ENCODE measurements around the gene RIPK4.

The RIPK4 gene

DNA sequence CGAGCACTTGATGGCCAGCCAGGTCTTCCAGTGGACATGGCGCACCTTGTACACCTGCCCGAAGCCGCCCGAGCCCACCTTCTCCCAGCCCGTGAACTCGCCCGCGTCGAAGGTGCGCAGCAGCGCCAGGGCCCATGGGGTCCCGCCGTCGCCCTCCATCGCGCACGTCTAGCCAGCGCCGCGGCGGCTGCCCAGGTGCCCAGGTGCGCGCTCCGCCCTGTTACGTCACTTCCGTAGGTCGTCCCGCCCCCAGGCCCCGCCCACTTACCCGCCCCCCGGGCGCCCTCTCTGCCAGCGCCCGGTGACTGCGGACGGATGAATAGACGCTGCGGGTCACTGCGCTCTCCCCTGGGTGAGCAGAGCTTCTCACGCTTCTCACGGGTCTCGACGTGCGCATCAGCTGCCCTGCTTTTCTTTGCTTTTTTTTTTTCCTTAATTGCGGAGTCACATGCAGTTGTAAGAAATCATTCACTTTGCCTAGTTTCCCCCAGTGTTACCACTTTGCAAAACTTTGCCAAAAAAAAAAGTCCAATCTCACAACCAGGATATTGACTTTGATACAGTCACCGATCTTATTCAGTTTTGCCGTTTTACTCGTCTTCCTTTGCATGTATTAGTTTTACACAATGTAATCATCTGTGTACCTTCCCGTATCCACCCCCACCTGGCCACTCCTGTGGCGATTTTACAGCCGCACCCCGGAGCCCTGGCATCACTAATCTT, at the start of gene RIPK4:
TSS of gene RIPK4 (minus strand) at position 170 of the 723 bp plus-strand sequence. CDS start at position 159, 11 bp downstream.
- peak; percentile 93 for DNase-seq

DNA sequence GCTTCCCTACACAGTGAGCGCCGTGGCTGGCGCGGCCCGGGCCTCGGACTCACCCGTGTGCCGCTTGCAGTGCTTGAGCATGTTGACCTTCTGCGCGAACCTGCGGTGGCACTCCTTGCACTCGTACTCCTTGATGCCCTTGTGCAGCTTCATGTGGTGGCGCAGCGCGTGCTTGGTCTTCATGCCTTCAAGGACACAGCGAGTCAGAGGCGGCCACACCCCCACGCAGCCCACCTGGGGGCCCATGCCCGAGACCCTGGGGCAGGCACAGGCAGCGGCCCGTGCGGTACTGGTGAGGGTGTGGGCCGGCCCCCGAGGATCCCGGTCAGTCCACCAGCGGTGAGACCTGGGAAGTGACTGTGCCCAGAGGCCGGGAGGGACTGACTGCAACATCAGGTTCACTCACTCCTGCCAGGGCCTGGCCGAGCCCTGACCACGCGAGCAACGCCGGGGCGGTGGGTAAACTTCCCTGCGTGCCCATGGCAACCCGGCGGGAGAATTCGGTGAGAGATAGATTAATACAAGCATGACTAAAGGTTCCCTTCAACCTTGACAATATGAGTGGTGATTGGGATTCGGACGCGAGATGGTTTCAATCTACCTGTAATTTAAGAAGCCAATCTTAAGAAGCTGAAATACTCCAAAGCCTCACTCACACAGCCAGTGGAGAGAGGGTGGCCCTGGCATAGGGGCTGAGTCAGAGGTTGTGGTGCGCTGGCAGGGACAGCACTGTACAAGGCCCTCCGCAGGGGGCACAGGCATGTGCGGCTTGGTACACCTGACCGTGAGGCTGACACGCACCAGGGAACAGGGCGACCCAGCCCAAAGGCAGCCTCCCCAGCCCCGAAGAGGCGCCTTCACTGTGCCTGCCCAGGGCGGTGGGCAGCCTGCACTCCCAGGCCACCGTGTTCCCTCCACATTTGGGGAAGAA, 49.1 kb upstream of the RIPK4 start:
- no peak for DNase-seq

DNA sequence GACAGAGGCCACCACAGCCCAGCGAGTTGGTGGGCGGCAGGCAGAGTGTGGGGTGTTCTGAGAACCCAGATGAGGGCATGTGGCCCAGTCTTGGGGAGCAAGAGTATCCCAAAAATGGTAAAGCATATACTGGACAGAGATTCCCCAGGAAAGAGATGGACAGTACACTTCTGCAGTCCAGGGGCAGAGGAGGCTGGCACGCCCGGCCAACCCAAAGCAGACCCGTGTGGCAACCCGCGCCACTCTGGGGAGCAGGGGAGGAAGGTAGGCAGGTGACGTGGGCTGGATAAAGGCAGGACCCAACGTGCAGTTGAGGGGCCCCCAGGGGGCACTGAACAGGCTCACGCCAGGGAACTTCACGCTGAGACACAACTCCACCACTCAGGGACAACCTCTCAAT, 46.4 kb upstream of the RIPK4 start:
- no peak for DNase-seq

GRCh38 chr21:41812679-41813078, 45.8 kb upstream of the RIPK4 start:
- no peak for DNase-seq

- no peak for DNase-seq
Observed at GRCh38 chr21:41810597-41810932, 43.7 kb upstream of the RIPK4 start.

GRCh38 chr21:41809891-41810596, 43.2 kb upstream of the RIPK4 start:
- no peak for DNase-seq

- no peak for DNase-seq
Observed at GRCh38 chr21:41808846-41809245, 42.0 kb upstream of the RIPK4 start.

- no peak for DNase-seq
Observed at GRCh38 chr21:41808094-41808493, 41.2 kb upstream of the RIPK4 start.

DNA sequence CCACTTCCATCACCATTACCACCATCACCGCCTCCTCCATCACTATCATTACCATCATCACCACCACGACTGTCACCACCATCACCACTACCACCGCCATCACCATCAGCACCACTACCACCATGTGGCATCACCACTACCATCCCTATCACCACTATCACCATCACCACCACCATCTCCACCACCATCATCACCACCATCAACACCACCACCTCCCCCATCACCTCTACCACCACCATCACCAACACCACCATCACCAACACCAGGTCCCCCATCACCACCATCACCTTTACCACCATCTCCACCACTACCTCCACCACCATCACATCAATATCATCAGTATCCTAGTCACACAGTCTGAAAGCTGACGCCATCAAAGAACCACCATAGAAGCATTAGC, 39.9 kb upstream of the RIPK4 start:
- no peak for DNase-seq

- no peak for DNase-seq
Observed at GRCh38 chr21:41805643-41806042, 38.8 kb upstream of the RIPK4 start.

- no peak for DNase-seq
Observed at GRCh38 chr21:41805038-41805437, 38.2 kb upstream of the RIPK4 start.

DNA sequence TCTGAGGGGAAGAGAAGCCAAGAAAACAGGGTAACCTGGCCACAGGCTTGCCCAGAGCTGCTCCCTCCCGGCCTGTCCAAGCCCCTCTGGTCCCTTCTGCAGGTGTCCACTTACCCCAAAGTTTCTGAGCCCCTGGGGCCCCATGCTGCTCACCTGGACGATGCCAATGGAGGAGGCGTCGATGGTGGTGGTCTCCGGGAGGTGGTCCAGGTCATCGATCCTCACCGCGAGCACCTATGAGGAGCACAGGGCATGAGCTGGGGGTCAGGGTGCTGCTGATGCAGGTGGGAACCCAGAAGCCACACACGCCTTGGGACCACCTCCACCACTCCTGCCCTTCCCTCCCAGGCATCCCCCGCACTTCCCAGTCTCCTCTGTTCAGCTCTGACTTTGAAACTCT, 37.5 kb upstream of the RIPK4 start:
- no peak for DNase-seq

DNA sequence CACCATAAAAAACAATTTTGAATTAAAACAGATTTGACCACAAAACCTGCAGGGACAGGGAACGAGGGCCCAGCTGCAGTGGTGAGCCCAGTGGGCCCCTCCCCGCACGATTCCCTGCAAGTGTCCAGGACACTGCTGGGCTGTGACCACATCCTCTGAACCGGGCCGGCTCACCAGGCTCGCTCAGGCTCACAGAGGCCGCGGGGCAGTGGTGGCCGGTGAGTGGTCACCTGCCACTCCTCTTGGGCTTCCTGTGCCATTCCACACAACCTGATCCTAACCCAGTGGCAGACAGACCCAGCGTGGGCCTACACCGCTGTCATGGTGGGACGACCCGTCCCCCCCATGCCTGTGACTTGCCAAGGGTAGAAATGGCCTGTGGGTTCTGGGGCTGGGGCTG, 36.5 kb upstream of the RIPK4 start:
- DNase-seq, result no peak

- DNase-seq, result no peak
Observed at GRCh38 chr21:41802684-41803083, 35.8 kb upstream of the RIPK4 start.

DNA sequence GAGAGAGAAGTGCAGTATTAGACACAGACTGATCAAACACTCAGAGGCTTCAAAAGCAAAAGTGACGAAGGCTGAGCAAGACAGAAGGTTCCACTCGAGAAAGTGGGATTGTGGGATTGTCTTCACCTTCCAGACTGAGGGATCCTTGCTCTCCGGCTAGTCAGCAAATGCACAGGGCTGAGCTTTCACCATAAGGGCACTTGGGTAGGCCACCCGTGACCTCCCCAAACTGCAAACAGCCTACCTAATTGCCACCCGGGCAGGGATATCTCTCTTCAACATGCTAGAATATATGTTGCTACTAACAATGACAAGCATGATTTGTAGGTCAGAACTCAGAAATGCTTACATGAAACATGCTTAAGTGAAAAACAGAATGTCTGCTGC, 35.3 kb upstream of the RIPK4 start:
- no peak for DNase-seq

- no peak for DNase-seq
Observed at GRCh38 chr21:41801321-41802197, 34.7 kb upstream of the RIPK4 start.

DNA sequence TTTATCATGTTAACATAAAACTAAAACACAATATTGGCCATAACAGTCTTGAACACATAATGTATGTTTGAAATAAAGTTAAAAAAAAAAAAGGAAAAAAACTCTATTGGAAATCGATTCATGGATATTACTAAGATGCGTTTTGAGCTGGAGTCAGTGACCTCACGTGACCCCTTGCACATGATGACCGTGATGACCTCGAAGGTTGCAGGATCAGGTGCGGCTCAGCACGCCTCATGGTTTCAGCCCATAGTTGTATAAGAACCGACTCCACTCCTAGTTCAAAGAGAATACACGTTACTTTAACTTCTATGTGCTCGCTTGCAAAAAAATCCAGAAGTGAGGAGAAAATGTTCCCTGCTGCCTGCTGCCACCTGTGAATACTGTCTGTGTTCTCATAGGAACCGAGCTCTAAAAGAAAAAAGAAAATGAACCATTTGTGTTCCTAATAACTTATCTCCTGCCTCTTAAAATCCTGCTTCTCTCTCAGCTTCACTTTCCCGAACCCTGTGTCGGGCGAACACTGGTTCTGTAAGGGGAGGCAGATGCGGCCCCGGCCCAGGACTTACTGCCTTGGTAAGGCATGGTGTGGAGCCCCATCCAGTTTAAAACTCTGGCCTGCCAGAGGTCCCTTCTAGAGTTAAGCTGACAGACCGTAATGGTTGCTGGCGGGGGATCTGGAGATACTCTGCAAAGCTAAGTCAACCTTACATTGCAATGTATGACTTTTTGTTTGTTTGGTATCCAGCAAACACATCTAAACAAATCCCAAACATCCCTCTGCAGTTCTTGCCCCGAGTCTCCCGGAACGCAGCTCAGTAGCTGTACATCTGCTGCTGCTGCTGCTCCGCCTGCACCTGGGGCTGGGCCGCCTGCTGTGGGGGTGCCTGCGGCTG, 33.8 kb upstream of the RIPK4 start:
- no peak for DNase-seq

- no peak for DNase-seq
Observed at GRCh38 chr21:41799763-41800162, 32.9 kb upstream of the RIPK4 start.

- DNase-seq, result no peak
Observed at GRCh38 chr21:41798326-41798725, 31.5 kb upstream of the RIPK4 start.

- no peak for DNase-seq
Observed at GRCh38 chr21:41796476-41797080, 29.7 kb upstream of the RIPK4 start.

GRCh38 chr21:41795726-41796125, 28.9 kb upstream of the RIPK4 start:
- DNase-seq, result no peak

Data from NCI-H345 (cell line).